SK-N-SH treated with all-trans-retinoic acid at 6 μM for 48 hours (cell line): Measurements from ENCODE around the gene TMBIM1.

ENCODE experiments used
- ATAC-seq: fragments of 200-7000 bp; cut with Tn5 transposase; 3 replicates; pipeline ENCODE4 v1.9.1; 2020; ENCODE audit warnings: mild to moderate bottlenecking, moderate library complexity
- ARNTL ChIP-seq: fragments of 450-650 bp; formaldehyde crosslinking; IDR thresholded peaks from 2 replicates; pipeline ENCODE4 v1.5.0; 2020; ENCODE audit warnings: low read depth, mild to moderate bottlenecking, moderate library complexity, borderline replicate concordance
- GLIS3 ChIP-seq: fragments of 250-450 bp; sonication (Bioruptor Pico); IDR thresholded peaks from 2 replicates; pipeline ENCODE4 v1.5.0; 2020; ENCODE audit warnings: mild to moderate bottlenecking, moderate library complexity
- ISL1 ChIP-seq: fragments of 250-450 bp; sonication (Bioruptor Pico); IDR thresholded peaks from 2 replicates; pipeline ENCODE4 v2.1.2; 2022; ENCODE audit warnings: mild to moderate bottlenecking, moderate library complexity
- OSR1 ChIP-seq: fragments of 250-450 bp; sonication (Bioruptor Pico); IDR thresholded peaks from 2 replicates; pipeline ENCODE4 v1.8.0; 2022; ENCODE audit warnings: moderate library complexity, mild to moderate bottlenecking, inconsistent platforms
- PATZ1 ChIP-seq: fragments of 250-450 bp; sonication (Bioruptor Pico); IDR thresholded peaks from 2 replicates; pipeline ENCODE4 v1.8.0; 2020; ENCODE audit warnings: mild to moderate bottlenecking, moderate library complexity, borderline replicate concordance
- POU6F1 ChIP-seq: fragments of 250-450 bp; sonication (Bioruptor Pico); IDR thresholded peaks from 2 replicates; pipeline ENCODE4 v1.8.0; 2021; ENCODE audit warnings: low read depth, mild to moderate bottlenecking, moderate library complexity, borderline replicate concordance
- RARB ChIP-seq: fragments of 250-450 bp; sonication (Bioruptor Pico); IDR thresholded peaks from 2 replicates; pipeline ENCODE4 v1.8.0; 2021; ENCODE audit warnings: mild to moderate bottlenecking, moderate library complexity
- SNAI2 ChIP-seq: fragments of 250-450 bp; sonication (Bioruptor Pico); IDR thresholded peaks from 2 replicates; pipeline ENCODE4 v1.5.0; 2020; ENCODE audit warnings: mild to moderate bottlenecking, moderate library complexity
- TCF4 ChIP-seq: fragments of 250-450 bp; sonication (Bioruptor Pico); IDR thresholded peaks from 2 replicates; pipeline ENCODE4 v1.8.0; 2021; ENCODE audit warnings: mild to moderate bottlenecking, moderate library complexity, borderline replicate concordance
- TOX ChIP-seq: fragments of 250-450 bp; sonication (Bioruptor Pico); IDR thresholded peaks from 2 replicates; pipeline ENCODE4 v1.8.0; 2021; ENCODE audit warnings: mild to moderate bottlenecking, moderate library complexity, borderline replicate concordance
- TSHZ2 ChIP-seq: fragments of 250-450 bp; sonication (Bioruptor Pico); IDR thresholded peaks from 2 replicates; pipeline ENCODE4 v1.5.0; 2020; ENCODE audit warnings: mild to moderate bottlenecking, moderate library complexity
- ZC3H10 ChIP-seq: fragments of 250-450 bp; sonication (Bioruptor Pico); IDR thresholded peaks from 2 replicates; pipeline ENCODE4 v1.5.1; 2021; ENCODE audit warnings: mild to moderate bottlenecking, moderate library complexity
- ZFP30 ChIP-seq: fragments of 450-650 bp; formaldehyde crosslinking; IDR thresholded peaks from 2 replicates; pipeline ENCODE4 v1.5.0; 2022; ENCODE audit warnings: mild to moderate bottlenecking, moderate library complexity
- ZNF565 ChIP-seq: fragments of 450-650 bp; formaldehyde crosslinking; conservative IDR thresholded peaks from 2 replicates; pipeline ENCODE4 v1.5.0; 2020; ENCODE audit warnings: low read depth, mild to moderate bottlenecking, moderate library complexity
- ZNF70 ChIP-seq: fragments of 450-650 bp; formaldehyde crosslinking; IDR thresholded peaks from 2 replicates; pipeline ENCODE4 v1.5.0; 2020; ENCODE audit warnings: mild to moderate bottlenecking, moderate library complexity
- ZNF8 ChIP-seq: fragments of 450-650 bp; formaldehyde crosslinking; IDR thresholded peaks from 2 replicates; pipeline ENCODE4 v1.5.0; 2020; ENCODE audit warnings: mild to moderate bottlenecking, moderate library complexity
- TF ChIP-seq, protein P1 (sequence below): fragments of 250-450 bp; sonication (Bioruptor Pico); IDR thresholded peaks from 2 replicates; pipeline ENCODE4 v1.5.1; 2021; ENCODE audit warnings: mild to moderate bottlenecking, moderate library complexity

The TMBIM1 gene

GRCh38 chr2:218307415-218308090 lies 15.2 kb upstream of the TMBIM1 start (continued):
- TF ChIP-seq, protein P1, sequence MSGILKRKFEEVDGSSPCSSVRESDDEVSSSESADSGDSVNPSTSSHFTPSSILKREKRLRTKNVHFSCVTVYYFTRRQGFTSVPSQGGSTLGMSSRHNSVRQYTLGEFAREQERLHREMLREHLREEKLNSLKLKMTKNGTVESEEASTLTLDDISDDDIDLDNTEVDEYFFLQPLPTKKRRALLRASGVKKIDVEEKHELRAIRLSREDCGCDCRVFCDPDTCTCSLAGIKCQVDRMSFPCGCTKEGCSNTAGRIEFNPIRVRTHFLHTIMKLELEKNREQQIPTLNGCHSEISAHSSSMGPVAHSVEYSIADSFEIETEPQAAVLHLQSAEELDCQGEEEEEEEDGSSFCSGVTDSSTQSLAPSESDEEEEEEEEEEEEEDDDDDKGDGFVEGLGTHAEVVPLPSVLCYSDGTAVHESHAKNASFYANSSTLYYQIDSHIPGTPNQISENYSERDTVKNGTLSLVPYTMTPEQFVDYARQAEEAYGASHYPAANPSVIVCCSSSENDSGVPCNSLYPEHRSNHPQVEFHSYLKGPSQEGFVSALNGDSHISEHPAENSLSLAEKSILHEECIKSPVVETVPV (CRISPR knock-in tag): no peak
- no peak for TF ChIP-seq SNAI2

GRCh38 chr2:218306184-218306920 lies 14.0 kb upstream of the TMBIM1 start:
- no peak for ATAC-seq
- TF ChIP-seq ZNF8 (no peak), ARNTL (CRISPR knock-in tag) (no peak), ZC3H10 (CRISPR knock-in tag) (no peak), TSHZ2 (CRISPR knock-in tag) (no peak), POU6F1 (no peak), GLIS3 (CRISPR knock-in tag) (no peak), TOX (no peak), ZNF565 (CRISPR knock-in tag) (no peak), OSR1 (CRISPR knock-in tag) (no peak), ZFP30 (CRISPR knock-in tag) (no peak)
- TF ChIP-seq, protein P1 (CRISPR knock-in tag): no peak

DNA sequence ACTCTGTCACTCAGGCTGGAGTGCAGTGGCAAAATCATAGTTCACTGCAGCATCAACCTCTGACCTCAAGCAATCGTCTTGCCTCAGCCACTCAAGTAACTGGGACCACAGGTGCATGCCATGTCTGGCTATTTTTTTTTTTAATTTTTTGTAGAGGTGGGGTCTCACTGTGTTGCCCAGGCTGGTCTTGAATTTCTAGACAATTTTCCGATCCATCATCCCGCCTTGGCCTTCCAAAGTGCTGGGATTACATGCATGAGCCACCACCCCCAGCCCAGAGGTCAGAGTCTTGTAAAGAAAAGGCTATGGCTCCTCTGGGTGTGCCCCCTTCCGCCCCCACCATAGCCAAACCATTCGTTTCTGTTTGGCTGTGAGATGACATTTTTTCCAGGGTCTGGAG lies 13.1 kb upstream of the TMBIM1 start:
- TF ChIP-seq OSR1 (CRISPR knock-in tag) (no peak), GLIS3 (CRISPR knock-in tag) (no peak), PATZ1 (CRISPR knock-in tag) (no peak), ZFP30 (CRISPR knock-in tag) (no peak), ZNF8 (no peak), ZNF70 (CRISPR knock-in tag) (no peak), RARB (CRISPR knock-in tag) (no peak), ISL1 (no peak), TSHZ2 (CRISPR knock-in tag) (no peak), TCF4 (CRISPR knock-in tag) (no peak), POU6F1 (no peak)
- TF ChIP-seq, all 23 proteins: peak for 0
- no peak for ATAC-seq
